Measurements from ENCODE around the gene SLC25A28. TPM values are rescaled to one million over a fixed set of nuclear protein-coding genes. Genes with fewer than 3 reads are reported as not detected.
A peak's percentile ranks its signal among the peaks of the same experiment; 100 is the strongest.
"Not testable (repeated sequence)": the region's sequence is repeated elsewhere in the genome, so short reads cannot be mapped to it uniquely, and the experiment has no call there.

The SLC25A28 gene
- total RNA-seq, 4 donors from 2014 or later: 22.1 to 36.2 (median 30.1) TPM

- no peak for TF ChIP-seq EP300 (IDR thresholded peaks at IDR 0.05; ENCODE audit: low read depth)
- TF ChIP-seq POLR2AphosphoS5 (IDR thresholded peaks at IDR 0.05): no peak
- no peak for TF ChIP-seq POLR2A (IDR thresholded peaks at IDR 0.05)
- no peak for TF ChIP-seq CTCF (IDR thresholded peaks at IDR 0.05)
- in situ Hi-C loops (cut with MboI; ENCODE audit: low pct_ligation_motif_present in 1 of 4, low pct_unique_long_range_greater_than_20kb in 1 of 4, low sequenced_read_pairs in 3 of 4): no loop called here
Observed at GRCh38 chr10:99630991-99631390, 10.8 kb upstream of the SLC25A28 start.

GRCh38 chr10:99630433-99630832, 10.2 kb upstream of the SLC25A28 start:
- peak; percentile 29 for DNase-seq
- Histone ChIP-seq H3K27me3 (no peaks in the 10 kb centered on the region), H3K4me1 (no peaks in the 10 kb centered on the region), H3K27ac (no peak overlapping the region), H3K36me3 (no peaks in the 10 kb centered on the region), H3K9me3 (no peaks in the 10 kb centered on the region), H3K4me3 (no peak overlapping the region)
- intact Hi-C loops (cut with DNase I; ENCODE audit: low total_unique reads): no loop called here
- TF ChIP-seq CTCF (IDR thresholded peaks at IDR 0.05): peak; percentile 15 to 39 (median 30)
- TF ChIP-seq POLR2A (IDR thresholded peaks at IDR 0.05): no peak
- WGBS, 2 donors (ENCODE audit: low coverage in 1 of 2): 26 to 59% methylated on average over 2 of the region's 2 CpGs
- in situ Hi-C loops (cut with MboI; ENCODE audit: low pct_ligation_motif_present in 1 of 4, low pct_unique_long_range_greater_than_20kb in 1 of 4, low sequenced_read_pairs in 3 of 4): no loop called here

More at GRCh38 chr10:99630991-99631390, 10.8 kb upstream of the SLC25A28 start:
- no peaks in the 10 kb centered on the region for H3K36me3 ChIP-seq
- H3K4me1 ChIP-seq: no peaks in the 10 kb centered on the region
- intact Hi-C loops (cut with DNase I; ENCODE audit: low total_unique reads): no loop called here
- no peak for DNase-seq
- no peak overlapping the region for H3K27ac ChIP-seq
- no peaks in the 10 kb centered on the region for H3K27me3 ChIP-seq
- H3K9me3 ChIP-seq: no peaks in the 10 kb centered on the region
- no peak overlapping the region for H3K4me3 ChIP-seq

GRCh38 chr10:99629625-99629978, 9.4 kb upstream of the SLC25A28 start:
- no peaks in the 10 kb centered on the region for H3K36me3 ChIP-seq
- WGBS, 2 donors (ENCODE audit: low coverage in 1 of 2): 57 to 94% methylated on average over 2 to 3 of the region's 3 CpGs
- H3K27me3 ChIP-seq: no peaks in the 10 kb centered on the region
- DNase-seq: no peak
- H3K9me3 ChIP-seq: no peaks in the 10 kb centered on the region
- H3K4me1 ChIP-seq: no peaks in the 10 kb centered on the region
- no peak overlapping the region for H3K4me3 ChIP-seq
- in situ Hi-C loops (cut with MboI; ENCODE audit: low pct_ligation_motif_present in 1 of 4, low pct_unique_long_range_greater_than_20kb in 1 of 4, low sequenced_read_pairs in 3 of 4): loop anchor here in 1 of 4 donors (5.0 kb wide), 1 partner anchor 78 kb away; no protein-coding TSS in a partner anchor
- intact Hi-C loops (cut with DNase I; ENCODE audit: low total_unique reads): no loop called here
- no peak overlapping the region for H3K27ac ChIP-seq
- TF ChIP-seq CTCF (IDR thresholded peaks at IDR 0.05) (no peak), POLR2AphosphoS5 (IDR thresholded peaks at IDR 0.05) (no peak), POLR2A (IDR thresholded peaks at IDR 0.05) (no peak), EP300 (IDR thresholded peaks at IDR 0.05; ENCODE audit: low read depth) (no peak)

GRCh38 chr10:99628923-99629624, 8.8 kb upstream of the SLC25A28 start:
- 80 to 86% methylated on average over 1 of the region's 1 CpG for WGBS, 2 donors (ENCODE audit: low coverage in 1 of 2)
- no peak for TF ChIP-seq POLR2AphosphoS5 (IDR thresholded peaks at IDR 0.05)
- no peak for TF ChIP-seq POLR2A (IDR thresholded peaks at IDR 0.05)
- no peak for TF ChIP-seq EP300 (IDR thresholded peaks at IDR 0.05; ENCODE audit: low read depth)
- TF ChIP-seq CTCF (IDR thresholded peaks at IDR 0.05): no peak
- H3K9me3 ChIP-seq: no peaks in the 10 kb centered on the region
- no peak for DNase-seq
- in situ Hi-C loops (cut with MboI; ENCODE audit: low pct_ligation_motif_present in 1 of 4, low pct_unique_long_range_greater_than_20kb in 1 of 4, low sequenced_read_pairs in 3 of 4): loop anchor here in 1 of 4 donors (5.0 kb wide), 1 partner anchor 78 kb away; no protein-coding TSS in a partner anchor
- H3K27ac ChIP-seq: no peak overlapping the region
- no peaks in the 10 kb centered on the region for H3K27me3 ChIP-seq
- H3K4me1 ChIP-seq: no peaks in the 10 kb centered on the region
- intact Hi-C loops (cut with DNase I; ENCODE audit: low total_unique reads): no loop called here
- H3K36me3 ChIP-seq: no peaks in the 10 kb centered on the region
- no peak overlapping the region for H3K4me3 ChIP-seq

GRCh38 chr10:99625124-99625523, 4.9 kb upstream of the SLC25A28 start:
- WGBS, 2 donors (ENCODE audit: low coverage in 1 of 2): 42 to 100% methylated on average over 1 to 2 of the region's 3 CpGs
- intact Hi-C loops (cut with DNase I; ENCODE audit: low total_unique reads): not testable (repeated sequence)
- in situ Hi-C loops (cut with MboI; ENCODE audit: low pct_ligation_motif_present in 1 of 4, low pct_unique_long_range_greater_than_20kb in 1 of 4, low sequenced_read_pairs in 3 of 4): loop anchor here in 1 of 4 donors (5.0 kb wide), 1 partner anchor 82 kb away; no protein-coding TSS in a partner anchor

More at GRCh38 chr10:99625124-99625523, 4.9 kb upstream of the SLC25A28 start:
- DNase-seq, H3K4me3 ChIP-seq, H3K4me1 ChIP-seq, H3K9me3 ChIP-seq, H3K36me3 ChIP-seq, H3K27ac ChIP-seq, H3K27me3 ChIP-seq: not testable (repeated sequence)

All from transverse colon (tissue), 4 donors.